NCI-H146 (cell line): ENCODE data around the gene DCDC2.
"Not testable (repeated sequence)": the region's sequence is repeated elsewhere in the genome, so short reads cannot be mapped to it uniquely, and the experiment has no call there.

Experiments
- DNase-seq: peaks from one replicate; lab custom pipeline; 2025; lab: John Stamatoyannopoulos, UW

DCDC2 gene

GRCh38 chr6:24147511-24148153, 210.2 kb downstream of the DCDC2 start:
- no peak for DNase-seq

DNA sequence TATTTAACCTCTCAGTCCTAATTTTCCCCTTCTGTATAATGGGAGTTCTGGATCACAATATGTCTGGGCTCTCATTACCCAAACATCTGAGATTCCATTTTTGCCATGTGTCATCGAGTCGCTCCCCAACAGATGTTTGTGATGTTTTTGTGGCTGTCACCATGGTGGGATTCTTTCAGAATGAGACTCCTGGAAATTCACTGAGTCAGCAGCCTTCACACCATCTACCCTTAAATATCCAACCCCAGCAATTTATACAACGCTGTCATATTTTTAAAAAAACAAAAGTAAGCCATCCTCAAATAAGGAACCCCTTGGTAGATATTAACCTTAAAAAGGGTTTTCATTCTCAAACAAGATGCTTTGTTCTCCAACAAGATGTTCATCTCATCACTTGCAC, 211.0 kb downstream of the DCDC2 start:
- DNase-seq, result no peak

GRCh38 chr6:24145690-24146131, 212.1 kb downstream of the DCDC2 start:
- DNase-seq, result no peak

DNA sequence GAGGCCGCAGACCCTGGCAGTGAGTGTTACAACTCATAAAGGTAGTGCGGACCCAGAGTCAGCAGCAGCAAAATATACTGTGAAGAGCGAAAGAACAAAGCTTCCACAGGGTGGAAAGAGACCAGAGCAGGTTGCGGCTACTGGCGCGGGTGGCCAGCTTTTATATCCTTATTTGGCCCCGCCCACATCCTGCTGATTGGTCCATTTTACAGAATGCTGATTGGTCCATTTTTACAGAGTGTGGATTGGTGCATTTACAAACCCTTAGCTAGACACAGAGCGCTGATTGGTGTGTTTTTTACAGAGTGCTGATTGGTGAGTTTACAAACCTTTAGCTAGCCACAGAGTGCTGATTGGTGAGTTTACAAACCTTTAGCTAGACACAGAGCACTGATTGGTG, 215.1 kb downstream of the DCDC2 start:
- DNase-seq, result not testable (repeated sequence)

DNA sequence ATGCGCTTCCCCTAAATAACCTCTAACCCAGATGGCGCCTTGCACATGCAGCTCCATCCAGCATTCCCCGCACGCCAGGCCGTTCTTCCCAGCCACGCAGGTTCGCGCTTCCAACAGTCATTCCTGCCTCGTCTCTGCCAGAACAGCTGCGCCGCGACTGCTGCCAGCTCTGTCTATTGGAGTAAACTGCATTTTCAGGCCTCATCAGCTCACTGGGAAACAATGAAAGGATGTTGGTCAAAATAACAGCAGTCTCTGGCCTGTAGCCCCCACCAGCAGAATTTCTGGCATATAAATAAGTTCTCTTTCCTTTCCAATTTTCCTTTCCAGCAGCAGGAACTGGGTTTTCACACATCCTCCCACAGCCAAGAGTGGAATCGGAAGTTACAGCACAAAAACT, 217.3 kb downstream of the DCDC2 start:
- DNase-seq, result no peak

- no peak for DNase-seq
These were observed 218.2 kb downstream of the DCDC2 start for GRCh38 chr6:24139639-24140038.

- no peak for DNase-seq
These were observed 218.8 kb downstream of the DCDC2 start for GRCh38 chr6:24139080-24139479.

DNA sequence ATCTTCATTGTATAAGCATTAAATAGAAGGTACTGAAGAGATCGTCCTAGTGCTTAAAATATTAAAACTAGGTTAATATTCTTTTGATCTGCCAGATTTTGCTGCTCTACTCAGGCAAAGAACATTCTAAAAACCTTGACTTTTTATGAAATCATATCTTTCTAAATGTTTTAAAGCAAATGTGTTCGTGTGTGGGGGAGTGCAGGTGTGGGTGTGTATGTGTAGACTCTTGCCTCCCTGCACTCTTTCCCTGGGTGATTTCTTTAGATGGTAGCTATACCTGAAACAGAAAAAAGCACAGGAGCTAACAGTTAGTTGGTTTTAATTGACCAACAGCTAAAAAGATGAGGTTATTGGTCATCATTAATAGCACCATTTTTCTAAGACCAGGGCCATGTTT, 226.1 kb downstream of the DCDC2 start:
- no peak for DNase-seq

DNA sequence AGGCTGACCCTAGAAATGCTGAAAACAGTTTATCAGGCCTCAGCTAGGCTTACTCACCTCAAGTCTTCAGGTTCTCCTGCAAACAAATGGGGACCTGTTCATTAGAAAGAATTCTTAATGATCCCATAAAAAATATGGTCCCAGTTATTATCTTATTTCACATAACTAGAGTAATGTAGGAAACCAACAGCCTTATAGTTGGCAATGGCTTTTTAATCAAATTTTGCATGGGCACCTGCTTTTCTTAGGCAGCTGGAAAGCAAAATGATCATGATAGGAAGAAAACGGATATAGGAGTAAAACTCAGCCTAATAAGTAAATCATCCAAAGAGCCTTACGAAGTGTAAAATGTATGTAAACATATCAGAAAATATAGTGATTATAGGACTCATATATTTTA, 230.5 kb downstream of the DCDC2 start:
- no peak for DNase-seq

DNA sequence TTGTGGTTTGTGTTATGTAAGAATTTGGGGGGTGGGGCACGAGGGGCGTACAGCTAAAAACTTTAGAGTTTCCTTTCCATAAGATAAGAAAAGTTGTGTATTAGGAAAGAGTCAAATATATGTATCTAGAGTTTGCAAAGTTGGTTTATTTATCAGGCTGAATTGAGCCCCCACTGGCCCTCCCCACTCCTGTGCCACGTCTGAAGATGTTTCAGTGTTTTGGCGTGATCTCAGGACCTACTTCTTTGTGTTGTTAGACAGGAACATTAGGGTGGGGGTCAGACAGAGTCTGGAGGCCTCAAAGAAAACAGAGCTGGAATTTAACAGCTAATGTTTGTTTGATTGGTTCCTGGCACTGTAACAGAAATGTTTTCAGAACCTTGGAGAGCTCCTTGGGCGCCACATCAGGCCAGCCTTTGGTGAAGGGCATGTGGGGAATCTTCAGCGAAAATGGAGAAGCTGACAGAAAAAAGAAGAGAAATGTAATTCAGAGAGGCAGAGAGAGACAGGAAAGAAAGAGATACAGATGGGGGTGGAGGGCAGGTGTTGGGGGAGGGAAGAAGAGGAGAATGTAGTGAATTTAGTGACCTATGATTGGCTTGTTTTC, 231.2 kb downstream of the DCDC2 start:
- no peak for DNase-seq

- peak; percentile 89 for DNase-seq
These were observed 231.9 kb downstream of the DCDC2 start, which contains the start of gene NRSN1 for GRCh38 chr6:24125980-24126379. NRSN1 (plus strand) TSS chr6:24126215; CDS start chr6:24134328, 8,113 bp downstream.

DNA sequence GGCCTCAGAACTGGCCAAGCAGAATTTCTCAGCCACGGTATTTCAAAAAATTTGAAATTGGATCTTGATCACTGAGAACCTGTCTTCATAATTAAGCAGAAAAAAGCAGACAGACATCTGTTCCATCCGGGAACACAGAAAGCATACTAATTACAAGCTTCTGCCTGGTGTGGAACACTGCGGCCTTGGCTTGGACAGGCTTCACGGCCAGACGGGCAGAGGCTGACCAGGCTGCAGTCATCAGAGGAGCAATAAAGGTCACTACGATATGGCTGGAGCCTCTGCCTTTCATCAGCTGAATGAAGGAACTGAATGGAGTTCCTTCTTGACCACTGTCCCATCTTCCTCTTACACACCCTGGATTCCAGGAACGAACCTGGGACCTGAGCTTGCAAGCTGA, 235.7 kb downstream of the DCDC2 start:
- no peak for DNase-seq
